Breast epithelium (tissue), 3 donors: ENCODE results near the gene VBP1.

Experiments used
- POLR2A ChIP-seq: fragments of 450-650 bp; IDR thresholded peaks from one replicate; pipeline ENCODE4 v1.6.1; 2016; ENCODE audit warnings: antibody characterized with exemption, mild to moderate bottlenecking, moderate library complexity
- TF ChIP-seq, protein P1 (sequence below), 3 donors: fragments of 450-650 bp; IDR thresholded peaks; one replicate each; pipeline ENCODE4 v1.5.1; 2016 to 2017; ENCODE audit warnings: antibody characterized with exemption in 3 of 3, mild to moderate bottlenecking in 3 of 3, moderate library complexity in 3 of 3

DNA sequence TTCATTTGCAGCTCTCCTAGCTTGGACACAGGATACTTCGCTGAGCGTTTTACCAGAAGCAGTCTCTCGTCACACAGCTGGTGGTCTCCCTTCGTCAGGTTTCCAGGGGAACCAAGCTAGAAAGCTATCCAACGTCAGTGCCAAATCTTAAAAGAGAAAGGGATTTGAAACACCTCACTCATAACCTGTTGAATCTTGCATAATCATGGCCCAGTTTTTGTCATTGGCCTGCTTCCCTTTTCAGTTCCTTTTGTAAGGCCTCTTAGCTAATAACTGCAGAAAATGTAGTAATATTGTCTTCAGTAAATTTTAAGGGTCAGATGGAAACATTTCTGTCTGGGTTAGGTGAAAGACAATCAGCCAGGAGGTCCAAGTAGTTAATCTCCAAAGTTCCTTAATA is 26.0 kb downstream of the VBP1 start:
- TF ChIP-seq, protein P1, sequence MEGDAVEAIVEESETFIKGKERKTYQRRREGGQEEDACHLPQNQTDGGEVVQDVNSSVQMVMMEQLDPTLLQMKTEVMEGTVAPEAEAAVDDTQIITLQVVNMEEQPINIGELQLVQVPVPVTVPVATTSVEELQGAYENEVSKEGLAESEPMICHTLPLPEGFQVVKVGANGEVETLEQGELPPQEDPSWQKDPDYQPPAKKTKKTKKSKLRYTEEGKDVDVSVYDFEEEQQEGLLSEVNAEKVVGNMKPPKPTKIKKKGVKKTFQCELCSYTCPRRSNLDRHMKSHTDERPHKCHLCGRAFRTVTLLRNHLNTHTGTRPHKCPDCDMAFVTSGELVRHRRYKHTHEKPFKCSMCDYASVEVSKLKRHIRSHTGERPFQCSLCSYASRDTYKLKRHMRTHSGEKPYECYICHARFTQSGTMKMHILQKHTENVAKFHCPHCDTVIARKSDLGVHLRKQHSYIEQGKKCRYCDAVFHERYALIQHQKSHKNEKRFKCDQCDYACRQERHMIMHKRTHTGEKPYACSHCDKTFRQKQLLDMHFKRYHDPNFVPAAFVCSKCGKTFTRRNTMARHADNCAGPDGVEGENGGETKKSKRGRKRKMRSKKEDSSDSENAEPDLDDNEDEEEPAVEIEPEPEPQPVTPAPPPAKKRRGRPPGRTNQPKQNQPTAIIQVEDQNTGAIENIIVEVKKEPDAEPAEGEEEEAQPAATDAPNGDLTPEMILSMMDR (IDR thresholded peaks at IDR 0.05): no peak
- no peak for TF ChIP-seq POLR2A
